Measurements from ENCODE around the gene KCNJ14. TPM values are rescaled to one million over a fixed set of nuclear protein-coding genes. Genes with fewer than 3 reads are reported as not detected.
A peak's percentile ranks its signal among the peaks of the same experiment; 100 is the strongest.

KCNJ14 gene
- total RNA-seq (2012; rRNA removed): under 0.01 and 0.18 TPM in 2 replicates
- polyA plus RNA-seq (2012; rRNA removed): 0.34 and 0.39 TPM in 2 replicates
- polyA plus RNA-seq (2012; cell fraction: cytosol; rRNA removed): 0.11 and 0.29 TPM in 2 replicates
- 2.0 and 4.1 TPM in 2 replicates for polyA plus RNA-seq (2012; cell fraction: nucleus; rRNA removed; ENCODE audit: low replicate concordance)
- Bru-seq, nascent RNA: percentile 57 among the genes with signal in this experiment
- percentile 79 among the genes with signal in this experiment for BruChase-seq, experiment 1, labeled RNA remaining after a 6-hour chase
- percentile 72 among the genes with signal in this experiment for BruChase-seq, experiment 2, labeled RNA remaining after a 2-hour chase
- long read RNA-seq, partial matches to known transcripts: 0 of 2 reads
- long read RNA-seq, other reads (novel, unspliced or antisense): 1 of 2 reads

DNA sequence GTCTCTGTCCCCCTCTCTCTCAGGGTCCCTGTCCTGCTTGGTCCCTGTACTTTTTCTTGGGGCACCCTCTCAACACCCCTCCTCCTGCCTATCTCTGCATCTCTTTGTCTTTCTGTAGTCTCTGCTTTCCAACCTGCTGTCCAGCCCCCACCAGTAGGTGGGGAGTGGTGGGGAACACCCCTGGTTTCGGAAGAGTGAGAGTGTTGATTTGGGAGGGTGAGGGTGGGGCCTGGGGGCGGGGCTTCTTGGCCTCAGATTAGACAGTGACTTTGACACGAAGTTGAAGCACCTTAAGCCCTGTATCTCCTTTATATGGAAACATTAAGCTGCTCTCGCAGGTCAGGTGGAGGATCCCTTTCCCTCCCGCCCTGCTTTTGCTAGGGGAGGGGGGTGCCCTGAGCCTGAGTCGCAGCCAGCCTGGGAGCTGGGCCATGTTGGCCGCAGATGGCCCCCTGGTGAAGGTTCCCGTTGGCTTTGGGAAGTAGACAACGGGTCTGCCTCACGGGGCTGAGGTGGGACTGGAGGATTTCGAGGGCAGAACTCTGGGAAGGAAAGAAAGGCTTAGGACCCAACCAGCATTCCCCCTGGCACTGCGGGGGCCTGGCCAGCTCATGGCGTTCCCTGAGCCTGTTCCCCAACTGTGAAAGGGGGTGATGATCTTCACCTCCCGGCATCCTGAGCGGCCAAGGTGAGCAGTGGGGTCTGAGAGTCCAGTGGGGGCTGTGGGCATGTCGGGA lies at the start of gene KCNJ14:
Gene KCNJ14, plus strand, starts transcription at position 404 of the 737 bp plus-strand sequence. CDS start 6,151 bp downstream, outside the sequence.
- in situ Hi-C loops (cut with MboI; ENCODE audit: low sequenced_read_pairs) (no loop called here), dilution Hi-C loops (cut with HindIII; ENCODE audit: low sequenced_read_pairs, unreplicated experiment) (no loop called here), intact Hi-C loops (cut with micrococcal nuclease) (no loop called here)
- Histone ChIP-seq H2AK9ac (replicated peaks; ENCODE audit: low read depth, low read length, poor library complexity) (peak within 1 kb of the TSS; percentile 16), H3K27me3 (ENCODE audit: control insufficient read depth, insufficient read depth, low read length) (no peaks in the 10 kb centered on the region), H3K4me1 (ENCODE audit: control insufficient read depth, insufficient read depth, low read length) (no peaks in the 10 kb centered on the region), H3K9ac (ENCODE audit: low read depth, low read length) (no peak within 1 kb of the TSS), H2AFZ (replicated peaks; ENCODE audit: low read length, poor library complexity) (no peak within 1 kb of the TSS), H4K91ac (ENCODE audit: insufficient read depth, low read depth, low read length) (no peak within 1 kb of the TSS), H4K20me1 (ENCODE audit: insufficient read depth, low read length) (peaks cover 8% of the 10 kb centered on the region), H2BK120ac (ENCODE audit: low read depth, low read length) (no peak within 1 kb of the TSS), H3K4me3 (ENCODE audit: insufficient read depth, low read depth, low read length) (no peak within 1 kb of the TSS), H4K5ac (ENCODE audit: low read depth, low read length) (no peak within 1 kb of the TSS), H2BK20ac (ENCODE audit: low read depth, low read length) (no peak within 1 kb of the TSS), H3K56ac (ENCODE audit: extremely low read depth, insufficient read depth, low read length) (no peak within 1 kb of the TSS), H3K36me3 (ENCODE audit: control insufficient read depth, insufficient read depth, low read length) (peaks cover 51% of the 10 kb centered on the region), H3K18ac (ENCODE audit: low read depth, low read length) (no peak within 1 kb of the TSS), H3K14ac (replicated peaks; ENCODE audit: low read depth, low read length) (no peak within 1 kb of the TSS), H3K27ac (ENCODE audit: insufficient read depth, low read length) (no peak within 1 kb of the TSS), H3K23ac (ENCODE audit: low read depth, low read length) (no peak within 1 kb of the TSS), H3K4me2 (ENCODE audit: low read depth, low read length) (no peak within 1 kb of the TSS), H3K9me1 (ENCODE audit: insufficient read depth, low read length) (no peaks in the 10 kb centered on the region), H2AK5ac (ENCODE audit: low read depth, low read length) (no peak within 1 kb of the TSS), H4K8ac (ENCODE audit: low read depth in 2 of 2, low read length in 2 of 2) (no peak within 1 kb of the TSS), H3K9me3 (ENCODE audit: control insufficient read depth, insufficient read depth, low read length) (no peaks in the 10 kb centered on the region), H3K4ac (ENCODE audit: low read depth, low read length) (no peak within 1 kb of the TSS), H3K79me1 (ENCODE audit: low read depth in 1 of 2, low read length in 2 of 2) (peaks cover 7 to 21% of the 10 kb centered on the region in 2 experiments), H2BK15ac (ENCODE audit: low read depth, low read length) (no peak within 1 kb of the TSS), H2BK5ac (ENCODE audit: low read depth, low read length, poor library complexity, severe bottlenecking) (no peak within 1 kb of the TSS)
- 80% methylated on average over 2 of the region's 16 CpGs; no CpG with 5 or more reads in 1 of the 2 experiments for WGBS, 2 experiments (ENCODE audit: extremely low coverage in 2 of 2, insufficient read length in 1 of 2)
- ATAC-seq (ENCODE audit: low read depth) (no peak), DNase-seq (no peak)
- ChIA-PET CTCF (no interaction called here), POLR2A (ENCODE audit: unreplicated experiment) (no interaction called here)
- no TSS peak for BruUV-seq (replicated peaks)
- no peak for TF ChIP-seq RFX5 (IDR thresholded peaks at IDR 0.05; ENCODE audit: low read depth, low read length)
- no peak for TF ChIP-seq ELK1 (IDR thresholded peaks at IDR 0.05; ENCODE audit: borderline replicate concordance, low read depth, low read length)
- TF ChIP-seq, protein P1, sequence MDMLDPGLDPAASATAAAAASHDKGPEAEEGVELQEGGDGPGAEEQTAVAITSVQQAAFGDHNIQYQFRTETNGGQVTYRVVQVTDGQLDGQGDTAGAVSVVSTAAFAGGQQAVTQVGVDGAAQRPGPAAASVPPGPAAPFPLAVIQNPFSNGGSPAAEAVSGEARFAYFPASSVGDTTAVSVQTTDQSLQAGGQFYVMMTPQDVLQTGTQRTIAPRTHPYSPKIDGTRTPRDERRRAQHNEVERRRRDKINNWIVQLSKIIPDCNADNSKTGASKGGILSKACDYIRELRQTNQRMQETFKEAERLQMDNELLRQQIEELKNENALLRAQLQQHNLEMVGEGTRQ (IDR thresholded peaks at IDR 0.05; ENCODE audit: low read depth, low read length): no peak
- no peak for TF ChIP-seq CHD1 (IDR thresholded peaks at IDR 0.05; ENCODE audit: low read depth, low read length)
- no peak for TF ChIP-seq SMC3 (IDR thresholded peaks at IDR 0.05; ENCODE audit: low read depth, low read length)
- TF ChIP-seq RCOR1 (IDR thresholded peaks at IDR 0.05; ENCODE audit: insufficient replicate concordance, low read length): no peak
- TF ChIP-seq, protein P2, sequence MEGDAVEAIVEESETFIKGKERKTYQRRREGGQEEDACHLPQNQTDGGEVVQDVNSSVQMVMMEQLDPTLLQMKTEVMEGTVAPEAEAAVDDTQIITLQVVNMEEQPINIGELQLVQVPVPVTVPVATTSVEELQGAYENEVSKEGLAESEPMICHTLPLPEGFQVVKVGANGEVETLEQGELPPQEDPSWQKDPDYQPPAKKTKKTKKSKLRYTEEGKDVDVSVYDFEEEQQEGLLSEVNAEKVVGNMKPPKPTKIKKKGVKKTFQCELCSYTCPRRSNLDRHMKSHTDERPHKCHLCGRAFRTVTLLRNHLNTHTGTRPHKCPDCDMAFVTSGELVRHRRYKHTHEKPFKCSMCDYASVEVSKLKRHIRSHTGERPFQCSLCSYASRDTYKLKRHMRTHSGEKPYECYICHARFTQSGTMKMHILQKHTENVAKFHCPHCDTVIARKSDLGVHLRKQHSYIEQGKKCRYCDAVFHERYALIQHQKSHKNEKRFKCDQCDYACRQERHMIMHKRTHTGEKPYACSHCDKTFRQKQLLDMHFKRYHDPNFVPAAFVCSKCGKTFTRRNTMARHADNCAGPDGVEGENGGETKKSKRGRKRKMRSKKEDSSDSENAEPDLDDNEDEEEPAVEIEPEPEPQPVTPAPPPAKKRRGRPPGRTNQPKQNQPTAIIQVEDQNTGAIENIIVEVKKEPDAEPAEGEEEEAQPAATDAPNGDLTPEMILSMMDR (conservative IDR thresholded peaks at IDR 0.05; ENCODE audit: low read depth, low read length): no peak
- no peak for TF ChIP-seq MAFK (IDR thresholded peaks at IDR 0.05; ENCODE audit: low read depth, low read length)
- no peak for TF ChIP-seq POLR2A (IDR thresholded peaks at IDR 0.05; ENCODE audit: low read depth, low read length)
- TF ChIP-seq BHLHE40 (IDR thresholded peaks at IDR 0.05; ENCODE audit: low read depth, low read length): no peak
- no peak for TF ChIP-seq MAZ (IDR thresholded peaks at IDR 0.05; ENCODE audit: borderline replicate concordance, low read depth, low read length)
- no peak for TF ChIP-seq FOS (IDR thresholded peaks at IDR 0.05; ENCODE audit: low read depth, low read length)
- no peak for TF ChIP-seq NFE2L2 (IDR thresholded peaks at IDR 0.05; ENCODE audit: low read depth, low read length)
- TF ChIP-seq CEBPB (IDR thresholded peaks at IDR 0.05; ENCODE audit: low read depth, low read length): no peak

Data from IMR-90 (cell line).